Urinary bladder (tissue), 4 donors: ENCODE measurements around the gene ZNF764. TPM values are rescaled to one million over a fixed set of nuclear protein-coding genes. Genes with fewer than 3 reads are reported as not detected.

Experiments used
- DNase-seq: peaks from one replicate; pipeline ENCODE4 v3.0.0-alpha.2; 2015; ENCODE audit errors: extremely low spot score
- H3K27ac ChIP-seq: one replicate; pipeline ENCODE4 v1.5.1; 2013; ENCODE audit warnings: low read depth, mild to moderate bottlenecking, moderate library complexity
- H3K36me3 ChIP-seq: one replicate; pipeline ENCODE4 v1.6.1; 2013; ENCODE audit warnings: mild to moderate bottlenecking, moderate library complexity; ENCODE audit not compliant: insufficient read depth
- H3K4me1 ChIP-seq: one replicate; pipeline ENCODE4 v1.6.1; 2013; ENCODE audit warnings: mild to moderate bottlenecking, moderate library complexity; ENCODE audit not compliant: insufficient read depth
- H3K4me3 ChIP-seq: one replicate; pipeline ENCODE4 v1.5.1; 2013; ENCODE audit warnings: low read depth, low read length
- WGBS: extraction: QIAGEN DNeasy Blood & Tissue Kit; methylation state at CpG from one replicate; pipeline ENCODE4 v1.1.7; 2013; 5-methylcytosine and 5-hydroxymethylcytosine counted together
- polyA plus RNA-seq: library from polyadenylated mRNA; stranded (reverse); fragments of 200-250 nt; gene quantifications from one replicate; pipeline ENCODE4 v1.2.3, GENCODE V29; 2013
- total RNA-seq: library from RNA; depleted of rRNA; stranded (reverse); fragments of >200 nt; gene quantifications from one replicate; pipeline ENCODE4 v1.2.3, GENCODE V29; 2014
- donor health status: healthy with polysubstance abuse.
- donor health status: healthy.

ZNF764 gene
- total and polyA plus RNA-seq, 2 donors: 5.7 to 8.1 TPM

DNA sequence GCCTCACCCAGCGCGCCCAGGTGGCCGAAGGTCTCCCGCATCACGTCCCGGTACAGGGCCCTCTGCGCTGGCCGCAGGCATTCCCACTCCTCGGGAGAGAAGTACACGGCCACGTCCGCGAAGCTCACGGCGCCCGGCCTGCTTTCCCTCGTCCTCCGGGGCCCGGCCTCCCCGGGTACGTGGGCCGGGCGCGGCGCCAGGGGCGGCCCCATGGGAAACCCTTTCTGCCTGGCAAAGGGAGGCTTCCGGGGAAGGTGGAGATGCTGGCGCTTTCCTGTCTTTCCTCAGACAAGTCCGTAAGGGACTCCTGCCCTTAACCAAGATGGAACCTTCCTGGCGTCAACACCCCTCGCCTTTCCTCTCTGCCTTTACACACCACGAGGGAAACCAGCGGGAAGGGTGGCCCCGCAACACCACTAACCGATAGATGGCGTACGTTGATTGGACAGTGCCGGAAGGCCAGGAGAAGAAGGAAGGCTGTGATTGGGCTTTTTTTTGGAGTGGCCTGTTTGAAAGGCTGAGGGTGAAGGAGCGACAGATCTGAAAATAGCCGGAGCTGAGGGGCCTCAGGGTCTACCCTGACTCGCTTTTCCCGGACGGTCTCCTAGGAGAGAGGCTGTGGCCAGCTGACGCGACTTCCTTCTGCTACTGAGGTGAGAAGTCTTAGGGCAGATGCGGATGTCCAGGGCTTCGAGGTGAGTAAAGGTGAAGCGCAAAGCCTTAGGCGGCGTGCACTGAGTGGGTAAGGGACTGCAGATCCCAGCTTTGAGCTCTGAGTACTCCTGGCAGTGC lies 27.4 kb upstream of the ZNF764 start, which contains the start of gene ZNF785:
Gene ZNF785, minus strand, starts transcription at position 298 of the 792 bp plus-strand sequence. Its CDS starts 86 bp downstream, at position 212.
- H3K4me3 ChIP-seq: peak within 1 kb of the TSS; percentile 71
- peak within 1 kb of the TSS; percentile 86 for H3K27ac ChIP-seq
- H3K36me3 ChIP-seq: no peaks in the 10 kb centered on the region
- peak; percentile 99 for DNase-seq
- H3K4me1 ChIP-seq: peaks cover 2% of the 10 kb centered on the region
- under 1% methylated on average over 50 of the region's 50 CpGs for WGBS

DNA sequence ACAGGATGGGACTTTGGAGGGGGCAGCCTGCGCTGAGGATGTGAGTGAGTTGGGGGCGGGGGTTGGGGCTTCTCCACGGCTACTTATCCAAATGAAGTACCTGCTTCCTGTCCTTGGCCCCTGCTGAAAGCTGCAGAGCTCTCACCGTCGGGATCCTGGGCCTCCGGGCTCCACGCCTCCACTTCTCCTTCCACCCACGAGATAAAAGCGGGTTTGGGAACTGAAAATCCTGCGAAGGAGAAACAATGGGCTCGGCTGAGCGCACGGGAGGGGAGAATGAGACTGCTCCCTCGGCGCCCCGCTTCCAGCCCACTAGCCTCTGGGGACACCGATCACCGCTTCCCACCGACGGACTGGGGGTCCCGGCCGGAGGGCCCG lies 26.8 kb upstream of the ZNF764 start:
- Histone ChIP-seq H3K4me1 (peaks cover 2% of the 10 kb centered on the region), H3K36me3 (no peaks in the 10 kb centered on the region), H3K27ac (peak overlapping the region; percentile 86), H3K4me3 (peak overlapping the region; percentile 71)
- 1% methylated on average over 23 of the region's 23 CpGs for WGBS
- DNase-seq: no peak

DNA sequence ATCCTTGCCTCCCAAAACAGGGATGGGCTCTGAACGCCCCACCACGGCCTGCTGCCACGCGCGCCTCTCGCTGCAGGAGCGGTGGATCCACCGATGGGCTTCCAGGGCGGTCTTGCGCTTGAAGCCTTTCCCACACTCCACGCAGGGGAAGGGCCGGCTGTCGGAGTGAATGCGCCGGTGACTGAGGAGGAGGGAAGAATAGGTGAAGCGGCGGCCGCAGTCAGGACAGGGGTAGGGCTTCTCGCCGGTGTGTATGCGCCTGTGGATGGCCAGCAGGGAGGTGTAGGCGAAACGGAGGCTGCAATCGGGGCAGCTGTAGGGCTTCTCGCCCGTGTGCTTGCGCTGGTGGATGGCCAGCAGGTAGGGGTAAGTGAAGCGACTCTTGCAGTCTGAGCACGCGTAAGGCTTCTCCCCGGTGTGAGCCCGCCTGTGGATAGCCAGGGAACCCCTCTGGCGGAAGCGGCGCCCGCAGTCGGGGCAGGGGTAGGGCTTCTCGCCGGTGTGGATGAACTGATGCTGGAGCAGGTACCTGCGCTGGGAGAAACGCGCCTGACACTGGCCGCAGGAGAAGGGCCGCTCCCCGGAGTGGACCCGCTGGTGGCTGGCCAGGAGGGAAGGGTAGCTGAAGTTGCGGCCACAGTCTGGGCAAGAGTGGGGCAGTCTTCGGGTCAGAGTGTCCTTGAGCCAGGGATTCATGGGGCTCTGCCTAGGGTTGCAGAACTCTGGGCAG lies 24.6 kb upstream of the ZNF764 start:
- 96% methylated on average over 48 of the region's 48 CpGs for WGBS
- no peak overlapping the region for H3K4me3 ChIP-seq
- H3K4me1 ChIP-seq: peaks cover 2% of the 10 kb centered on the region
- no peak for DNase-seq
- H3K27ac ChIP-seq: no peak overlapping the region
- H3K36me3 ChIP-seq: no peaks in the 10 kb centered on the region

DNA sequence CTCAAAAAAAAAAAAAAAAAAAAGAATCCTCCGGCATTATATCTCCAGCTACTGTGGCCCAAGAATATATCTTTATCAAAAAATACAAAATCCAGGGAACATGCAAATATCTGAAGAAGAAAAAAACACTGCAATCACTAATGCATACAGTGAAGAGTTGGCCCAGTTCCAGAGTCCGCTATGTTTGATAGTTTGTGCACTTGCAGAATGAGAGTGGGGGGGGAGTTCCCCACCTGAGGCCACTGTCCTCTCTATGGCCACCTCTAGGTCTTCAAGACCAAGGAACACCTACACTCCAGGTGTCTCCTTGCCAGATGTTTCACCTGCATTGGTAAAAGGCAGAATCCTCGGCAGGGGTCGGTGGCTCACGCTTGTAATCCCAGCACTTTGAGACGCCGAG lies 23.3 kb upstream of the ZNF764 start:
- H3K27ac ChIP-seq: no peak overlapping the region
- WGBS: 84% methylated on average over 7 of the region's 7 CpGs
- DNase-seq: no peak
- H3K4me3 ChIP-seq: no peak overlapping the region
- no peaks in the 10 kb centered on the region for H3K36me3 ChIP-seq
- peaks cover 2% of the 10 kb centered on the region for H3K4me1 ChIP-seq

DNA sequence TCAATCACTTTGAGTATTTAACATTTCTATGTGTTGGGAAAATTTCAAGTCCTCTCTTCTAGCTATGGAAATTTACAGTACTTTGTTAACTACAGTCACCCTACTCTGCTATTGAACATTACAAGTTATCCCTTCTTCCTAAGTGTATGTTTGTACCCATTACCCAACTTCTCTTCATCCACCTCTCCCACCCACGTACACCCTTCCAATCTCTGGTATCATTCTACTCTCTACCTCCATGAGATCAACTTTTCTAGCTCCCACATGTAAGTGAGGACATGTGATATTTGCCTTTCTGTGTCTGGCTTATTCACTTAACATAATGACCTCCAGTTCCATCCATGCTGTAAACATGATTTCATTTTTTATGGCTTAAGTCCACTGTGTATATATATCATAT lies 16.5 kb upstream of the ZNF764 start:
- Histone ChIP-seq H3K4me3 (no peak overlapping the region), H3K4me1 (peaks cover 2% of the 10 kb centered on the region), H3K36me3 (no peaks in the 10 kb centered on the region), H3K27ac (no peak overlapping the region)
- 52% methylated on average over 1 of the region's 1 CpG for WGBS
- DNase-seq: no peak

DNA sequence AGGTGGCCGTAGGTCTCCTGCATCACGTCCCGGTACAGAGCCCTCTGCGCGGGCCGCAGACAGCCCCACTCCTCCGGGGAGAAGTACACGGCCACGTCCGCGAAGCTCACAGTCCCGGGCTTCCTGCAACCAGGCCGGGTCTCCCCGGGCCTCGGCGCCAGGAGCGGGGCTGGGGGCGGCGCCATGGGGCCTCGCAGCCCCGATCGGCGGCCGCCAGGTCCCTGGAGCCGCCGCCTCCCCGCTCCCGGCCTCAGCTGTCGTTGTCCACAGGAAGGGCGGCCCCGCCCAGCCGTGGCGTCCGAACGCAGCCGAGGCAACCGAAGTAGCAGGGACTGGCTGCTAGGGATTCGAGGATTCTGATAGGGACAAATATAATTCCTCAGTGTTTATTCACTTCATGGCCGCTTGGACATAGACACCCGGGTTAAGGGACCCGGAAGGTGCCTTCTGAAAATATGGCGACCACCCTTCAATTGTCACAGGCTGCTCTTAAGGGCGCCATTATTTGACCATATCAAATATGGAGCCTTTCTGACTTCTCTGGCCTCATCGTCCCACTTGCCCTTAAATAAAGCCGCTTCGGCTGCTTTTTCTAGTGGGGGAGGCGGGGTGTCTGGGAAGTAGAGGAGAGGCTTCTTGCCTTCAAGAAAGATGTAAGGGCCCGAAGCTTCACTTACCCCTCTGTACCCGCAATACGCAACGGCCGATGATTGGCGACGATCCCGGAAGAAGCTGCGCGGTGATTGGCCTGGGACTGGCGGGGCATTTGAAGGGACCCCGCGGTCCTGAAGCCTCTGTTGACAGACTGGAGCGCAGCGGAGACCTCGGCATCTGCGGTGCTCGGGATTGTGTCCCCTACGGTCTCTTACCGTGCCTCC lies 13.5 kb upstream of the ZNF764 start, which contains the start of gene ZNF688:
Gene ZNF688, minus strand, starts transcription at position 270 of the 878 bp plus-strand sequence. Its CDS starts 85 bp downstream, at position 185.
- Histone ChIP-seq H3K4me1 (peaks cover 2% of the 10 kb centered on the region), H3K27ac (peak within 1 kb of the TSS; percentile 97), H3K36me3 (no peaks in the 10 kb centered on the region), H3K4me3 (peak within 1 kb of the TSS; percentile 71)
- peak; percentile 97 for DNase-seq
- under 1% methylated on average over 67 of the region's 67 CpGs for WGBS

DNA sequence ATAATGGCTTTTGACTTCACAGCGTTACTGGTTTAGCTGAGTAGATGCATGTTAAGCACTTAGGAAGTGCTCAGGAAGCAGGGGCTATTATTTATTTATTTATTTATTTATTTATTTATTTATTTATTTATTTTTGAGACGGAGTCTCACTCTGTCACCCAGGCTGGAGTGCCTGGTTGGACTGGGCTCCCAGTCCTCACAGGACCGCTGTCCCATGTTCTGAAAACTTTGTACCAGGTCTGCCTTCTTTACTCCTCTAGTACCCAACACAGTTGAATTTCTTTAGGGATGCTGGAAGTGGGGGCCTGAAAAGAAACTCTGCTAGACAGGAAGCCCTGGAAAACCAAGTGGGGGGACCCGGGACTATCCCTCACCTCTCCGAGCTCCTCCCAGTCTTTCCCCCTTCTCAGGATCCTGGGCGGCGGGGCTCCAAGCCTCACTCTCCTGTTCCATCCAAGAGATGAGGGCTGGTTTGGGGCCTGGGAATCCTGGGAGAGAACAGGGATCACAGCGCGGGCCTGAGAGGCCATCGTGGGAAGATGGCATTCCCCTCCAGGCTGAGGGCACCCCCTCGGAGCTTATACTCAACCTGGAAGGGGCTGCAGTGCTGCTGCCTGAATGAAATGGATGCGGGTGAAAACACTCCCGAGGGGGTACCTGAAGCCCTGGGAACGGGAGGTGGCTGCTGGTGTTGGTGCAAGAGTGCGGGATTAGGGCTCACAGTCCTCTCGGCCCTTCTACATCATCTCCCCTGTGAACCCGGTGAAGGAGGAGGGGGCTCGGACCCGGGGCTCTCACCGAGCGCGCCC lies 12.7 kb upstream of the ZNF764 start:
- DNase-seq: no peak

DNA sequence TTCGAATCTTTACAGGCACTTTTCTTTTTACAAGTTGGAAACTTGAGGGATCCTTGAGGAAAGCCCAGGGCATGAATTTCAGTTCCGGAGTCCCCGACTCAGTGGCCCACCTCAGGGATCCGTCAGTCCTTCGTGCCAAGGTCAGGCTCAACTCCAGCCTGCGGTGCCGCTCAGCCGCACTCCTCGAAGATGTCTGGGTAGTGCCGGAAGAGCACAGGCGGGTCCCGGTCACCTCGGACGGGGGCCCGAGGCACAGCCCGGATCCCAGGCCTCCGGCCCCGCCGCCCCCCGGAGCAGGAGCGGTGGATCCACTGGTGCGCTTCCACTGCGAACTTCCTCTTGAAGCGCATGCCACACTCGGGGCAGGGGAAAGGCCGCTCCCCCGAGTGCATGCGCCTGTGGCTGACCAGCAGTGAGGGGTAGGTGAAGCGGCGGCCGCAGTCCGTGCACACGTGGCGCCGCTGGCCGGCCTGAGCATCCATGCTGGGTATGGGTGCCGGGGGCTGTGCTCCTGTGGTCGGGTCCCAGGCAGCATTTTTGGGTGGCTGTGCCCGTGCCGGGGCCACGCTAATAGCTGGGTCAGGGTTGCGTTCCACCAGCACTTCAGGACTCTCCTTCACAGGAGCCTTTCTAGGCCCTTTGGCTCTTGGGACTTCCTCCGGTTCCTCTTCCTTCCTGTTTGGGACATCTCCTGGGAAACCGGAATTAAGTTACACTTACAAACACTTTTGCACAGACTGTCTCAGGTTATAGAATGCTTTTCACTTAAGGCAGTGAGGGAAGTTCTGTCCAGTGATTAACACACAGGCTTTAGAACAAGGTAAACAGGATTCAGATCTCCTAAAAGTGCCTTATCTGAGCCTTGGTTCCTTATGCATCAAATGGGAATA lies 11.8 kb upstream of the ZNF764 start:
- peak overlapping the region; percentile 48 for H3K27ac ChIP-seq
- DNase-seq: no peak
- 85% methylated on average over 44 of the region's 44 CpGs for WGBS
- H3K4me3 ChIP-seq: no peak overlapping the region
- no peaks in the 10 kb centered on the region for H3K36me3 ChIP-seq
- H3K4me1 ChIP-seq: peaks cover 2% of the 10 kb centered on the region

More for the DNA sequence above, 12.7 kb upstream of the ZNF764 start:
- peaks cover 2% of the 10 kb centered on the region for H3K4me1 ChIP-seq
- peak overlapping the region; percentile 97 for H3K27ac ChIP-seq
- peak overlapping the region; percentile 71 for H3K4me3 ChIP-seq
- WGBS: 7% methylated on average over 22 of the region's 22 CpGs
- H3K36me3 ChIP-seq: no peaks in the 10 kb centered on the region

DNA sequence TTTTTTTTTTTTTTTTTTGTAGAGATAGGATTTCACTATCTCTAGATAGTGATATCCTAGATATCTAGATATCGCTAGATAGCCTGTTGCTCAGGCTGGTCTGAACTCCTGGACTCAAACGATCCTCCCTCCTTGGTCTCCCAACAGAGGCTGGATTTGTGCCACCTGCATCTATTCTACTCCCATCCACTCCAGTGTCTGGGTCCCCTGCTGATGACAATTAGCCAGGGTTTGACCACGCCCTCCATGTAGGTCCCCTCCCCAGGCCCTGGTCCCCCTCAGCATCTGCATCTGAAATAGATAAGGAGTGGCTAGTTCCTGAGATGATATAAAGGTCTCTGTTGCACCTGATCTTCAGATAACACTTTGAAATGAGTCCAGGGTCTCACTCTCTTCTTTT lies 11.1 kb upstream of the ZNF764 start:
- H3K4me1 ChIP-seq: peaks cover 2% of the 10 kb centered on the region
- H3K4me3 ChIP-seq: no peak overlapping the region
- WGBS: 91% methylated on average over 3 of the region's 3 CpGs
- no peaks in the 10 kb centered on the region for H3K36me3 ChIP-seq
- no peak for DNase-seq
- H3K27ac ChIP-seq: no peak overlapping the region

DNA sequence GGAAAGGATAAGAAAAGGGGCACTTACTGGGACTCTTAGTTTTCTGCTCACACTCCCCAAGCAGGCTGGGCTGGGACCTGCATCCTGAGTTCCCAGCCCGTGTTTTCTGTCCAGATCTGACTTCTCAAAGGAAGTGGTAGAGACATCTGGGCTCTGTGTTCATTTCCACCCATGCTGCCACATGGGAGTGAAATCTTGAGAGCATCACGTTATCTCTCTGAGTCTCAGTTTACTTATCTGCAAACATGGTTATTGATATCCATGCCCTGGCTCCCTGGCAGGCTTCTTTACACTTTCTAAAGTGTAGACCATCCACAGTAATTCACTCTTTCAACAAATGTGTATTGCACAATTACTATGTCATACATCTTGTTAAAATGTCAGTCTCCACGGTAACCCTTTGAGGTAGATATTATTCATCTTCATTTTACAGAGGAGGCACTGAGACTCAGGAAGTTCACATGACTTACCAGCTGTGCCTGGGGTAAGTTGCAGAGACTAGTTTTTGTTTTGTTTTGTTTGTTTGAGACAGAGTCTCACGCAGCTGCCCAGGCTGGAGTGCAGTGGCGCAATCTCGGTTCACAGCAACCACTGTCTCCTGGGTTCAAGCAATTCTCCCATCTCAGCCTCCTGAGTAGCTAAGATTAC lies 9.9 kb upstream of the ZNF764 start:
- no peaks in the 10 kb centered on the region for H3K36me3 ChIP-seq
- DNase-seq: no peak
- WGBS: 49% methylated on average over 6 of the region's 6 CpGs
- no peak overlapping the region for H3K4me3 ChIP-seq
- H3K27ac ChIP-seq: no peak overlapping the region
- peaks cover 2% of the 10 kb centered on the region for H3K4me1 ChIP-seq

DNA sequence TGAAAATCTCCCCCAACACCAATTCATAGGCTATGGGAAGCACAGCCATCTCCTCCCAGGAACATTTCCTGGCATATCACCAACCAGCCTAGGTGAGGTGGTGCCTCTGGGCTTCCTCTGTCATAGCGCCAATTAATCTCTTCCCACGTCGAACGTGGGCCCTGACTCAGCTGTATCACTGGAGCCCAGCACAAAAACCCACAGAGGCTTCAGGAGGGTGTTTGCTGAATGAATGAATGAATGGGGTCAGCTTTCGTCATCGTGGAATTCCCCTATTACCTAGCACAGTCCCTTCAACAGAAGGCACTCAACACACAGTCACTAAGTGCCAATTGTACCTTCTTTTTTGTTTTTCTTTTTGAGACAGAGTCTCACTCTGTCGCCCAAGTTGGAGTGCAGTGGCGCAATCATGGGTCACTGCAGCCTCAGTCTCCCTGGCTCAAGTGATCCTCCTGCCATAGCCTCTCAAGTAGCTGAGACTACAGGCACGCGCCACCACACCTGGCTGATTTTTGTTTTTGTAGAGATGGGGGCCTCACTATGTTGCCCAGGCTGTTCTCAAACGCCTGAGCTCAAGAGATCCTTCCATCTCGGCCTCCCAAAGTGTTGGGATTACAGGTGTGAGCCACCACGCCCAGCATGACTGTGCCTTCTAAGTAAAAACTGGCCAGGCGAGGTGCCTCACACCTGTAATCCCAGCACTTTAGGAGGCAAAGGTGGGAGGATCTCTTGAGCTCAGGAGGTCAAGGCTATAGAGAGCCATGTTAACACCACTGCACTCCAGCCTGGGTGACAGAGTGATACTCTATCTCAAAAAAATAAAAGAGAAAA lies 9.2 kb upstream of the ZNF764 start:
- Histone ChIP-seq H3K36me3 (no peaks in the 10 kb centered on the region), H3K4me3 (no peak overlapping the region), H3K4me1 (peaks cover 2% of the 10 kb centered on the region), H3K27ac (no peak overlapping the region)
- WGBS: 86% methylated on average over 14 of the region's 14 CpGs
- DNase-seq: no peak
